ENCODE data around the gene C2orf74.
"Not testable (repeated sequence)": the region's sequence is repeated elsewhere in the genome, so short reads cannot be mapped to it uniquely, and the experiment has no call there.

Gene C2orf74

GRCh38 chr2:61161888-61162287, at the start of gene C2orf74:
C2orf74 (plus strand) TSS chr2:61162188; CDS start chr2:61162515, 327 bp downstream.
- no peak for DNase-seq (ENCODE audit: low read depth)
- H3K4me3 ChIP-seq (ENCODE audit: low read length): no peak within 1 kb of the TSS
- TF ChIP-seq CTCF (IDR thresholded peaks at IDR 0.05; ENCODE audit: insufficient read depth, low read depth, low read length, missing control alignments): no peak

DNA sequence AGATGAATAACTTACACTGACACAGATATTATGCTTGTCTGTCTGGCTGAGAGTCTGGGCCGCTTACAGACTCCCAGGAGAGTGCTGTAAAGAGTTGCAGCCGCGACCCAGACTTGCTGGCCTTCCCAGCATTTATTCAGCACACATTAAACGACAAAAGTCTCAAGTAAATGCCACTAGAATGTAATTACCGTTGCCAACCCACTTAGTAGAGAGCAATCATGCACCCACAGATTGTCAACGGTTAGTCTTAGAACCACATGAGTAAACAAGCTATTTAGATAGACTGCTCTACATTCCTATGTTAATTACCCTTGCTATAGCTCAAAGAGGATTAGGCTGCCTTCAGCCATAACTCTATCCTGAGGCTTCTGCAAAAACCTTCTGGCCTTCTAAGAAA, 47.8 kb upstream of the C2orf74 start:
- H3K4me3 ChIP-seq (ENCODE audit: low read length): no peak overlapping the region
- no peak for TF ChIP-seq CTCF (IDR thresholded peaks at IDR 0.05; ENCODE audit: insufficient read depth, low read depth, low read length, missing control alignments)
- DNase-seq (ENCODE audit: low read depth): no peak

- TF ChIP-seq CTCF (IDR thresholded peaks at IDR 0.05; ENCODE audit: insufficient read depth, low read depth, low read length, missing control alignments): no peak
- no peak overlapping the region for H3K4me3 ChIP-seq (ENCODE audit: low read length)
- DNase-seq (ENCODE audit: low read depth): no peak
Measured at GRCh38 chr2:61116302-61116701, 45.7 kb upstream of the C2orf74 start.

- no peak for TF ChIP-seq CTCF (IDR thresholded peaks at IDR 0.05; ENCODE audit: insufficient read depth, low read depth, low read length, missing control alignments)
- DNase-seq (ENCODE audit: low read depth): no peak
- H3K4me3 ChIP-seq (ENCODE audit: low read length): no peak overlapping the region
Measured at GRCh38 chr2:61117534-61117933, 44.5 kb upstream of the C2orf74 start.

GRCh38 chr2:61125123-61125710, 36.8 kb upstream of the C2orf74 start:
- TF ChIP-seq CTCF (IDR thresholded peaks at IDR 0.05; ENCODE audit: insufficient read depth, low read depth, low read length, missing control alignments): no peak
- DNase-seq (ENCODE audit: low read depth): no peak
- no peak overlapping the region for H3K4me3 ChIP-seq (ENCODE audit: low read length)

DNA sequence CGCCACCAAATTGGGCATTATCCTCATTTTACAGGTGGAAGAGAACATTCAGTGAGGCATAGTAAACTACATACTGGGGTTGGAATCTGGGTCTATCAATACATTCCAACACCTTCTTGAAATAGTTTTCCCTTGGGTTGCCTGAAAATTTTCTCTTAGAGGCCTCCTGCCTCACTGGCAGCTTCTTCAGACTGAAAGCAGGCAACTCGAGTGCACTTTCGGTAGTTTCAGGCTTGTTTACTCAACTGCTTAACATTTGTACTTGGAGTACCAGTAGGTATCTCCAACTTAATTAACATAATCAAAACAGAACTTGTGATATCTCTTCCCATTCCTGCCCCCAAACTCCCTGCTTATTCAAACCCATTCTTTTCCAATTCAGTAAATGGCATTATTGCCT, 36.2 kb upstream of the C2orf74 start:
- no peak for DNase-seq (ENCODE audit: low read depth)
- no peak overlapping the region for H3K4me3 ChIP-seq (ENCODE audit: low read length)
- no peak for TF ChIP-seq CTCF (IDR thresholded peaks at IDR 0.05; ENCODE audit: insufficient read depth, low read depth, low read length, missing control alignments)

DNA sequence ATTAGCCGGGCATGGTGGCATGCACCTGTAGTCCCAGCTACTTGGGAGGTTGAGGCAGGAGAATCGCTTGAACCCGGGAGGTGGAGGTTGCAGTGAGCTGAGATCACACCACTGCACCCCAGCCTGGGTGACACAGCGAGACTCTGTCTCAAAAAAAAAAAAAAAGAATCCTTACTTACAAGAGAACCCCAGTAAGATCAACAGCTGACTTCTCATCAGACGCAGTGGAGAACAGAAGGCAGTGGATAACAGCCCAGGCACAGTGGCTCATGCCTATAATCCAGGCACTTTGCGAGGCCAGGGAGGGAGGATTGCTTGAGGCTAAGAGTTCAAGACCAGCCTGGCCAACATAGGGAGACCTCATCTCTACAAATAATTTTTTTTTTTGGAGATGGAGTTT, 33.9 kb upstream of the C2orf74 start:
- DNase-seq (ENCODE audit: low read depth); H3K4me3 ChIP-seq (ENCODE audit: low read length): not testable (repeated sequence)
